KMS-11 (cell line): ENCODE measurements around the gene DSCAML1.

Experiments used
- H2AFZ ChIP-seq: fragments of 200-600 bp; sonication (generic); 2 replicates; pipeline ENCODE4 v1.6.1; 2016; ENCODE audit warnings: antibody characterized with exemption, mixed run types, low read depth
- H3K27ac ChIP-seq: fragments of 200-600 bp; sonication (generic); 2 replicates; pipeline ENCODE4 v1.6.1; 2016; ENCODE audit warnings: mild to moderate bottlenecking, mixed run types
- H3K27me3 ChIP-seq: fragments of 200-600 bp; sonication (generic); 2 replicates; pipeline ENCODE4 v1.6.1; 2017; ENCODE audit warnings: mild to moderate bottlenecking, low read depth, mixed run types, moderate library complexity; ENCODE audit not compliant: insufficient read depth
- H3K36me3 ChIP-seq: fragments of 200-600 bp; sonication (generic); 2 replicates; pipeline ENCODE4 v1.6.1; 2017; ENCODE audit warnings: mild to moderate bottlenecking, mixed run types; ENCODE audit not compliant: insufficient read depth
- H3K4me1 ChIP-seq: fragments of 200-600 bp; sonication (generic); 2 replicates; pipeline ENCODE4 v1.6.1; 2016; ENCODE audit warnings: mild to moderate bottlenecking, low read depth, mixed run types; ENCODE audit not compliant: poor library complexity, severe bottlenecking
- H3K4me2 ChIP-seq: fragments of 200-600 bp; sonication (generic); 2 replicates; pipeline ENCODE4 v1.7.0; 2016; ENCODE audit warnings: mild to moderate bottlenecking, mixed run types
- H3K4me3 ChIP-seq: fragments of 200-600 bp; sonication (generic); IDR thresholded peaks from 2 replicates; pipeline ENCODE4 v1.6.1; 2017; ENCODE audit warnings: low read depth, low read length, mixed read lengths; ENCODE audit not compliant: insufficient read depth
- H3K79me2 ChIP-seq: fragments of 200-600 bp; sonication (generic); 2 replicates; pipeline ENCODE4 v1.6.1; 2016; ENCODE audit warnings: low read depth, mixed run types; ENCODE audit not compliant: insufficient read depth
- H3K9ac ChIP-seq: fragments of 200-600 bp; sonication (generic); 2 replicates; pipeline ENCODE4 v1.6.1; 2016; ENCODE audit warnings: mild to moderate bottlenecking, mixed run types
- H4K20me1 ChIP-seq: fragments of 200-600 bp; sonication (generic); 2 replicates; pipeline ENCODE4 v1.6.1; 2016; ENCODE audit warnings: mild to moderate bottlenecking, mixed run types; ENCODE audit not compliant: insufficient read depth
- TF ChIP-seq, protein P1 (sequence below): fragments of 200-600 bp; sonication (generic); conservative IDR thresholded peaks from 2 replicates; pipeline ENCODE4 v1.6.1; 2017; ENCODE audit warnings: low read depth, mild to moderate bottlenecking, antibody characterized with exemption, low read length, moderate library complexity, mixed read lengths

DSCAML1 gene

DNA sequence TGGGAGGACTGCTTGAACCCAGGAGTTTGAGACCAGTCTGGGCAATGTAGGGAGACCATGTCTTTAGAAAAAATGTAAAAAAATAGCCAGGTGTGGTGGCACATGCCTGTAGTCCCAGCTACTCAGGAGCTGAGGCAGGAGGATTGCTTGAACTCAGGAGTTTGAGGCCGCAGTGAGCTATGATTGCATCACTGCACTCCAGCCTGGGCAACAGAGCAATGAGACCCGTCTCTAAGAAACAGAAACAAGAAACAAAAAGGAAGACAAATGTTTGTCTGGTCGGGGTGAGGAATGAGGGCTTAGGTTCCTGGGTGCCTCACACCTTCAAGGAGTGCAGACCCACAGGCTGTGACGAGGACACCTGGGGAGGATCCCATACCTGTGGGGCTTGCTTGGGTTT is 277.4 kb downstream of the DSCAML1 start:
- no peaks in the 10 kb centered on the region for H3K27me3 ChIP-seq
- H3K79me2 ChIP-seq = no peaks in the 10 kb centered on the region
- no peak overlapping the region for H2AFZ ChIP-seq
- H3K27ac ChIP-seq = no peak overlapping the region
- no peak overlapping the region for H3K9ac ChIP-seq
- no peaks in the 10 kb centered on the region for H4K20me1 ChIP-seq
- no peaks in the 10 kb centered on the region for H3K36me3 ChIP-seq
- H3K4me3 ChIP-seq = no peak overlapping the region
- H3K4me2 ChIP-seq = 0 out of 2 replicates have a peak overlapping the region, but pooled peaks have one; percentile 6
- peaks cover 16% of the 10 kb centered on the region for H3K4me1 ChIP-seq
- TF ChIP-seq, protein P1, sequence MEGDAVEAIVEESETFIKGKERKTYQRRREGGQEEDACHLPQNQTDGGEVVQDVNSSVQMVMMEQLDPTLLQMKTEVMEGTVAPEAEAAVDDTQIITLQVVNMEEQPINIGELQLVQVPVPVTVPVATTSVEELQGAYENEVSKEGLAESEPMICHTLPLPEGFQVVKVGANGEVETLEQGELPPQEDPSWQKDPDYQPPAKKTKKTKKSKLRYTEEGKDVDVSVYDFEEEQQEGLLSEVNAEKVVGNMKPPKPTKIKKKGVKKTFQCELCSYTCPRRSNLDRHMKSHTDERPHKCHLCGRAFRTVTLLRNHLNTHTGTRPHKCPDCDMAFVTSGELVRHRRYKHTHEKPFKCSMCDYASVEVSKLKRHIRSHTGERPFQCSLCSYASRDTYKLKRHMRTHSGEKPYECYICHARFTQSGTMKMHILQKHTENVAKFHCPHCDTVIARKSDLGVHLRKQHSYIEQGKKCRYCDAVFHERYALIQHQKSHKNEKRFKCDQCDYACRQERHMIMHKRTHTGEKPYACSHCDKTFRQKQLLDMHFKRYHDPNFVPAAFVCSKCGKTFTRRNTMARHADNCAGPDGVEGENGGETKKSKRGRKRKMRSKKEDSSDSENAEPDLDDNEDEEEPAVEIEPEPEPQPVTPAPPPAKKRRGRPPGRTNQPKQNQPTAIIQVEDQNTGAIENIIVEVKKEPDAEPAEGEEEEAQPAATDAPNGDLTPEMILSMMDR = no peak

DNA sequence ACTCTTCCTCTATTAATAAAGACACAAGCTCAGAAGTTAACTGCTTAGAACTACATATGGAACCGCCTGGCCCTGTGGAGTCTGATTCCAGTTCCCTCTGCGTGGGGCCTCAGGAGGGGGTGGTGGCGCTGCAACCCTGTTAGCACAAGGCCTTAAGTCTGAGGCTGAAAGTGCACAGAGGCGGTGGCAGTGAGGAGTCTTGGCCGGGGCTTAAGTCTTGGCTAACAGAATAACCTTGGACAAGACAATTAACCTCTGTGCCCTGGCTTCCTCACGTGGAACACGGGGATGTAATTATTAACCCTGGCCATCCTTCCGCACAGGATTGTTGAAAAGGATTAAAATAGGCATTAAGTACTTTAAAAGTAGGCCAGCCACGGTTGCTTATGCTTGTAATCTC is 277.8 kb downstream of the DSCAML1 start:
- Histone ChIP-seq H3K36me3 (no peaks in the 10 kb centered on the region), H3K27ac (no peak overlapping the region), H3K27me3 (no peaks in the 10 kb centered on the region), H3K4me1 (peaks cover 16% of the 10 kb centered on the region), H3K9ac (no peak overlapping the region), H3K4me2 (no peak overlapping the region), H3K79me2 (no peaks in the 10 kb centered on the region), H4K20me1 (no peaks in the 10 kb centered on the region), H3K4me3 (no peak overlapping the region), H2AFZ (no peak overlapping the region)
- TF ChIP-seq, protein P1 = no peak

DNA sequence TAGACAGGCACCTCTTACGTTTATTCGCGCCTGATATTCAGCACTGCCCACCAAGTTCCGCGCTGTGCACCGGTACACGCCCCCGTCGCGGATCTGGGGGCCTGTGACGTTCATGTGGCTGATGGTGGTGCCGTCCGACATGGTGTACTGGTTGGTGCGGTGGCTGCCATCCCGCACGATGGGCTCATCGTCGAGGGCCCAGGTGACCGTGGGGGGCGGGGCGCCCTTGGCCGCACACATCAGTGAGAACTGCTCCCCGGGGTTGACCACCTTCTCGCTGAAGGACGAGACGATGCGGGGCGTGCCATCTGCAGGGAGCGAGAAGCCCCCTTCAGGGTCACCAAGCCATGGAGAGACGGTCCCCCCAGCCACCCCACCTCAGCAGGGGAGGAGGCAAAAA is 278.6 kb downstream of the DSCAML1 start:
- H3K27ac ChIP-seq = no peak overlapping the region
- no peaks in the 10 kb centered on the region for H3K27me3 ChIP-seq
- H3K4me1 ChIP-seq = peaks cover 16% of the 10 kb centered on the region
- TF ChIP-seq, protein P1 = no peak
- H3K36me3 ChIP-seq = no peaks in the 10 kb centered on the region
- H4K20me1 ChIP-seq = no peaks in the 10 kb centered on the region
- no peak overlapping the region for H3K4me3 ChIP-seq
- no peak overlapping the region for H3K4me2 ChIP-seq
- no peaks in the 10 kb centered on the region for H3K79me2 ChIP-seq
- H2AFZ ChIP-seq = no peak overlapping the region
- no peak overlapping the region for H3K9ac ChIP-seq

DNA sequence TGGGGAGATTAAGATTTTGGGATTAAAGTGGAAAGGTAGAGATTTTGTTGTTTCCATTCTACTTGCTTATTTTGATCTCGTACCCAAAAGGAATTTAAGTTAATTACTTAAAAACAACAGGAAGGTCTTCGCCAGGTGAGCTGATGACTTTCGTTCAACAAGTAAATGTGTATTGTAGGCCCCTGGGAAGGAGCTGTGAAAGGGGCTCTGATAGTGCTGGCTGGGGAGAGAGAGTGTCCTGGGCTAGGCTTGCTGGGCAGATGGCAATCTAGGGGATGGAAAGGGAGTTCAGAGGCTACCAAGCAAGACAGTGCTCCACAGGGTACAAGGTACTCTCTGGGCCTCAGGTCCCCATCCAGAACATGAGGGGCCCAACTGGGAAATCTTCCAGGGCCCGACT is 279.9 kb downstream of the DSCAML1 start:
- Histone ChIP-seq H3K27ac (no peak overlapping the region), H3K4me3 (no peak overlapping the region), H3K9ac (no peak overlapping the region), H3K79me2 (no peaks in the 10 kb centered on the region), H4K20me1 (no peaks in the 10 kb centered on the region), H3K27me3 (no peaks in the 10 kb centered on the region), H3K36me3 (no peaks in the 10 kb centered on the region), H2AFZ (no peak overlapping the region), H3K4me2 (no peak overlapping the region), H3K4me1 (peaks cover 16% of the 10 kb centered on the region)
- TF ChIP-seq, protein P1 = no peak
